Measurements from ENCODE around the gene SWSAP1. TPM values are rescaled to one million over a fixed set of nuclear protein-coding genes. Genes with fewer than 3 reads are reported as not detected.

SWSAP1 gene
- total and polyA plus RNA-seq, 5 experiments from 2014 or later = 4.3 to 5.8 (median 5.6) TPM

- Mint-ChIP-seq H3K9me3 (no peaks in the 10 kb centered on the region), H3K4me1 (peaks cover 16 to 47% (median 39%) of the 10 kb centered on the region in 4 donors), H3K27me3 (peaks cover 3 to 23% (median 10%) of the 10 kb centered on the region in 5 donors), H3K27ac (peak overlapping the region in 5 of 10 donors; percentile 22 to 87 (median 77)), H3K4me3 (peak overlapping the region; percentile 53 to 84 (median 70)), H3K36me3 (peaks cover 0 to 3% (median 0%) of the 10 kb centered on the region in 3 donors)
- POLR2A ChIA-PET = interaction anchor here (0.5 to 2.0 kb wide), 8 partner anchors 8 to 819 kb away, joined by 3 to 15 read pairs (median 3); partner anchors contain the start of gene SWSAP1
- DNase-seq (peak in 9 of 10 donors; percentile 12 to 71 (median 36)), ATAC-seq (no peak)
These were observed 8.6 kb downstream of the SWSAP1 start for GRCh38 chr19:11382898-11383705.

- no peak for ATAC-seq
- H3K9me3 Mint-ChIP-seq = no peaks in the 10 kb centered on the region
- peak overlapping the region in 1 of 10 donors; percentile 6 for H3K27ac Mint-ChIP-seq
- peaks cover 0 to 3% (median 0%) of the 10 kb centered on the region in 3 donors for H3K36me3 Mint-ChIP-seq
- POLR2A ChIA-PET = interaction anchor here (0.6 to 2.0 kb wide), 3 partner anchors 9 to 62 kb away, joined by 3 to 15 read pairs (median 4); partner anchors contain the start of gene SWSAP1
- H3K4me1 Mint-ChIP-seq = peaks cover 16 to 46% (median 37%) of the 10 kb centered on the region in 4 donors
- peak overlapping the region in 5 of 10 donors; percentile 14 to 84 (median 33) for H3K4me3 Mint-ChIP-seq
- H3K27me3 Mint-ChIP-seq = peaks cover 3 to 23% (median 10%) of the 10 kb centered on the region in 5 donors
- no peak for DNase-seq
These were observed 9.2 kb downstream of the SWSAP1 start for GRCh38 chr19:11383706-11384048.

DNA sequence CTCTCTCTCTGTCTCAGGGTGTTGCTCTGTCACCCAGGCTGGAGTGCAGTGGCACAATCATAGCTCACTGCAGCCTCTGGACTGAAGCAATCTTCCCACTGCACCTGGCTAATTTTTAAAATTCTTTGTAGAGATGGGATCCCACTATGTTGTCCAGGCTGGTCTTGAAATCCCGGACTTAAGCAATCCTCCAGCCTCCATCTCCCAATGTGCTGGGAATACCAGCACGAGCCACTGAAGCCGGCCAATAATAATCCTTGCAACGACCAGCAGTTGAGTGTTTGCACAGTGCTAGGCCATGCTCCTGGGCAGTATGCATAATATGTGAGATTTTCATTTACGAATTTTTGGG is 10.3 kb downstream of the SWSAP1 start:
- H3K9me3 Mint-ChIP-seq = no peaks in the 10 kb centered on the region
- peaks cover 3 to 23% (median 10%) of the 10 kb centered on the region in 5 donors for H3K27me3 Mint-ChIP-seq
- POLR2A ChIA-PET = no interaction called here
- DNase-seq (no peak), ATAC-seq (no peak)
- H3K27ac Mint-ChIP-seq = no peak overlapping the region
- H3K4me3 Mint-ChIP-seq = peak overlapping the region in 4 of 10 donors; percentile 26 to 84 (median 46)
- H3K4me1 Mint-ChIP-seq = peaks cover 16 to 44% (median 36%) of the 10 kb centered on the region in 4 donors
- peaks cover 0 to 3% (median 0%) of the 10 kb centered on the region in 3 donors for H3K36me3 Mint-ChIP-seq

DNA sequence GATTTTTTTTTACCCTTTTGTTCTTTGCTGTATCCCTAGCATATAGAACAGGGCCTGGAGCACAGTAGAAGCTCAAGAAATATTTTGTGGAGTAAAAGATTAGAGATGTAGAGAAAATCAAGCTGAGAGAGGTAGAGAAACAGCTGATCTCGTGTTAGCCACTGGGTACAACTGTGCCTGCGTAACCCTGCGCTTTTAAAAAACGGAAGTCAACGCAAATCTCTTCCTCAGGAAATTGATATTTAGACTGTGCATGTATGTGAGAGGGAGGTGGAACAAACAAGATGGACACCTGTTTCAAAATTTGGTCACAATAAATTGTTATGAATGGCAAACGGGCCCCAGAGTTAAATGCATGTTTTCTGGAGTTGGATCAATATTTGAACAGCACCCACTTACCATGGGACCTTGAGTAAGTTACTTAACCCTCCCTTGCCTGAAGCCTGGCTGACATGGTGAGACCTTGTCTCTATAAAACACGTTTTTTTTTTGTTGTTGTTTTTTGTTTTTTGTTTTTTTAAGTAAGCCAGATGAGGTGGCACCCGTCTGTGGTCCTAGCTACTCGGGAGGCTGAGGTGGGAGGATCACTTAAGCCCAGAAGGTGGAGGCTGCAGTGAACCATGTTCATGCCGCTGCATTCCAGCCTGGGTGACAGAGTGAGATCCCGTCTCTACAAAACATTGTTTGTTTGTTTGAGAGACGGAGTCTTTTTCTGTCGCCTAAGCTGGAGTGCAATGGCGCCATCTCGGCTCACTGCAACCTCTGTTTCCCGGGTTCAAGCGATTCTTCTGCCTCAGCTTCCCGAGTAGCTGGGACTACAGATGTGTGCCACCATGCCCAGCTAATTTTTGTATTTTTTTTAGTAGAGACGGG is 12.9 kb downstream of the SWSAP1 start:
- peak overlapping the region in 1 of 10 donors; percentile 61 for H3K27ac Mint-ChIP-seq
- peaks cover 3 to 22% (median 14%) of the 10 kb centered on the region in 4 donors for H3K4me1 Mint-ChIP-seq
- POLR2A ChIA-PET = interaction anchor here (1.6 kb wide), 1 partner anchor 10 kb away, joined by 5 read pairs; no protein-coding TSS in a partner anchor
- H3K36me3 Mint-ChIP-seq = no peaks in the 10 kb centered on the region
- DNase-seq (no peak), ATAC-seq (peak in 1 of 2 donors; percentile 72)
- no peak overlapping the region for H3K4me3 Mint-ChIP-seq
- peaks cover 1 to 11% (median 6%) of the 10 kb centered on the region in 5 donors for H3K27me3 Mint-ChIP-seq
- peaks cover 0 to 9% (median 0%) of the 10 kb centered on the region in 9 donors for H3K9me3 Mint-ChIP-seq

DNA sequence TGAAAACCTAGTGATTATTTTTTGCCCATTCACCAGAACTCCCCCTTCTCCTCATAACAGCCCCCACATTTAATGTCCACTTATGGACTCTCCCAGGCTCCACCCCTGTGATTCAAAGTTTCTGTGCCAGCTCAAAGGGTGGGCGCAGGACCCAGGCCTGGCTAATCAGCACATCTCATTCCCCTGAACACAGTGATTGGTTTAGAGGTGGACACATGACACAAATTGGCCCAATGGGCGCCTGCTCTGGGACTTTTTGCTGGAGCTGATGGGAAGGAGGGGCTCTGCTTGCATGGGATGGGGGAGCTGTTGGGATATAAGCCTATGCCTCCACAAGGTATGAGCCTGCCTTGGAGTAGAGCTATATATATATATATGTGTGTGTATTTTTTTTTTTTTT is 15.9 kb downstream of the SWSAP1 start:
- ATAC-seq (no peak), DNase-seq (no peak)
- H3K27me3 Mint-ChIP-seq = peaks cover 0 to 6% (median 3%) of the 10 kb centered on the region in 5 donors
- peaks cover 0 to 9% (median 0%) of the 10 kb centered on the region in 9 donors for H3K9me3 Mint-ChIP-seq
- no peaks in the 10 kb centered on the region for H3K36me3 Mint-ChIP-seq
- H3K4me3 Mint-ChIP-seq = no peak overlapping the region
- H3K27ac Mint-ChIP-seq = no peak overlapping the region
- POLR2A ChIA-PET = no interaction called here
- peaks cover 3 to 8% (median 6%) of the 10 kb centered on the region in 4 donors for H3K4me1 Mint-ChIP-seq

DNA sequence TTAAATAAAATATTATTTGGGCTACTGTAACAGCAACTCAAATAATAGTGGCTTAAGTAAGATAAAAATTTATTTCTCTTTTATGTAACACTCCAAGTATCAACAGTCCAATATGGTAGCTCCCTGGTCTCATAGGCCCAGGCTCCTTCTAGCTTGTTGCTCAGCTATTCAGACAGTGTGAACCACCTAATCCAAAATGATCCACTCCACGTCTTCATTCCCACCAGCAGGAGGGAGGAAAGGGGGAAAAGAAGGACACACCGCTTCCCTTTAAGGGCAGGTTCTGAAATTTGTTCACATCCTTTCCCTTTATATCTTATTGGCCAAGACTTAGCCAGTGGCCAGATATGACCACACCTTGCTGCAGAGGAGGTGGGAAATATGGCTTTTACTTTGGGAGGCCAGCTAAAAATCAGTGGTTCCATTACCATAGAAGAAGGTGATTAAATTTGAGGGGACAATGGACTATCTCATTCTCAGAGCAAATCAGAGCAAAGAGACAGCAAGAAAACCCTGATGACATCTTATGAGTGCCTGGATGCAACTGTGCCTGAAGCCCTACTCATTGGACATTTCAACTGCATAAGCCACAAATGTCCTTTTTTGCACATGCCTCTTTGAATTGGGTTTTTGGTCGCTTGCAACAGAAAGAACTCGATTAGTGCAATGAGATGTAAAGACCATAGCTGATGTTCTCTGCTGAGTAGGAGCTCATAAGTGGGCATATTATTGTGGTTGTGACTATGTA is 16.6 kb downstream of the SWSAP1 start:
- no peak for ATAC-seq
- peaks cover 0 to 10% (median 4%) of the 10 kb centered on the region in 5 donors for H3K27me3 Mint-ChIP-seq
- H3K9me3 Mint-ChIP-seq = peaks cover 0 to 9% (median 0%) of the 10 kb centered on the region in 9 donors
- no peak overlapping the region for H3K27ac Mint-ChIP-seq
- H3K36me3 Mint-ChIP-seq = no peaks in the 10 kb centered on the region
- POLR2A ChIA-PET = interaction anchor here (0.7 to 1.0 kb wide), 2 partner anchors 17 to 45 kb away, joined by 3 to 4 read pairs; partner anchors contain the start of genes CCDC159, SWSAP1 and TMEM205
- no peak overlapping the region for H3K4me3 Mint-ChIP-seq
- peaks cover 4 to 8% (median 6%) of the 10 kb centered on the region in 4 donors for H3K4me1 Mint-ChIP-seq
- DNase-seq = no peak

DNA sequence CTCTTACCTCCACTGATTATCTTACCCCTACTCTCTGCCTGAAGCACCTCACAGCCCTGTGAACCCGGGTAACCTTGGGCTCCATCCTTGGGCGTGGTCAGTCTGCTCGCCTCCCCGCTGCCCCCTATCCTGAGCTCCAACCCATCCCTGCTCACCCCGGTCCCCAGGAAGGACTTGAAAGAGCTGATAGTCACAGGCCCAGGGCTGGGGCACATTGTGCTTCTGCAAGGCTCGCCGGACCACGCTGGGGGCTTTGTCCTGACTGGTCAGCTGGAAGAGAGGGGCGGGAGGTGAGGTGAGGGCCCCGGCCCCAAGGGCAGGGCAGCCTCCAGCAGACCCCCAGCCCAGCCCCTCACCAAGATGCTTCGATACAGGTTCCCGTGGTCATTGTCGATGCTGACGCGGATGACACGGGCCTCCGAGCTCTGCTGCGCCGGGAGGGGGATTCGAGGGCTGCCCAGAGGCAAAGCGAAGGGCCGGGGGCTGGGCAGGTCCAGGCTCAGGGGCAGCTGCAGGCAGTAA is 22.7 kb downstream of the SWSAP1 start:
- H3K4me1 Mint-ChIP-seq = peaks cover 0 to 4% (median 0%) of the 10 kb centered on the region in 4 donors
- no peak overlapping the region for H3K27ac Mint-ChIP-seq
- POLR2A ChIA-PET = no interaction called here
- H3K9me3 Mint-ChIP-seq = peaks cover 0 to 3% (median 0%) of the 10 kb centered on the region in 9 donors
- DNase-seq (peak in 1 of 10 donors; percentile 59), ATAC-seq (no peak)
- H3K4me3 Mint-ChIP-seq = no peak overlapping the region
- H3K36me3 Mint-ChIP-seq = no peaks in the 10 kb centered on the region
- peaks cover 4 to 21% (median 8%) of the 10 kb centered on the region in 5 donors for H3K27me3 Mint-ChIP-seq

DNA sequence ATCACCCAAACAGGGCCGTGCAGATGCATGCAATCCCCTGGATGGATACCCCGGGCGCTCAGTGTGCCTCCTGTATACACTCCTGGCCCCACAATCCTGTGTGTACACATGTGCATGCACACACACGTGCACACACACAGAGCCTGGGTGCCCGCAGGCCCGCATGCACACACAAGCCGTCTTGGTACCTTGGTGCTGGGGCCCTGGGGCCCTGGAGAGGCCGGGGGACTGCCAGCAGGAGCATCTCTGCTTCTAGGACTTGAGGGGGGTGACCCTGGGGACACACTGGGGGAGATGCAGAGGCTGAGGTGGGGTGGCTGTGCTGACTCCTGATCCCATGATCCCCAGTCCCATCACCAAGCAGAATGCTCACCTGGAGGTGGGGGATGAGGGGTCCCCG is 25.2 kb downstream of the SWSAP1 start:
- Mint-ChIP-seq H3K27ac (no peak overlapping the region), H3K4me3 (no peak overlapping the region), H3K27me3 (peaks cover 4 to 18% (median 8%) of the 10 kb centered on the region in 5 donors), H3K9me3 (peaks cover 0 to 3% (median 0%) of the 10 kb centered on the region in 9 donors), H3K4me1 (peaks cover 0 to 4% (median 0%) of the 10 kb centered on the region in 4 donors), H3K36me3 (no peaks in the 10 kb centered on the region)
- POLR2A ChIA-PET = no interaction called here
- no peak for ATAC-seq
- no peak for DNase-seq

DNA sequence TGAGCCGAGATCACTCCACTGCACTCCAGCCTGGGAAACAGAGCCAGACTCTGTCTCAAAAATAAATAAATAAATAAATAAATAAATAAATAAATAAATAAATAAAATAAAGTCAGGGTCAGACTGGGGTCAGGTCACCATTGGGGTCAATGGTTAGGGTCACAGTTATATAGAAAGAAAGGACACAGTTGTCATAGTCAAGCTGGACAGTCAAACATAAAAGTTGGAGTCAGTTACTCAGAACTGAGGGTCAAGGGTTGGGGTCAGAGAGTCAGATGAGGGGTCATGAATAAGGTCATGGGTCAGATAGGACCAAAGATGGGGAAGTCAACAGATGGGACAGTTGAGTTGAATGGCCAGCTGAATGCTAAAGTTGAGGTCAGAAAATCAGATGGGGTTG is 26.3 kb downstream of the SWSAP1 start:
- no peak for ATAC-seq
- no peak for DNase-seq
- H3K9me3 Mint-ChIP-seq = peaks cover 0 to 3% (median 0%) of the 10 kb centered on the region in 9 donors
- POLR2A ChIA-PET = no interaction called here
- peaks cover 3 to 14% (median 4%) of the 10 kb centered on the region in 5 donors for H3K27me3 Mint-ChIP-seq
- H3K4me1 Mint-ChIP-seq = no peaks in the 10 kb centered on the region
- no peaks in the 10 kb centered on the region for H3K36me3 Mint-ChIP-seq
- H3K4me3 Mint-ChIP-seq = no peak overlapping the region
- peak overlapping the region in 1 of 10 donors; percentile 56 for H3K27ac Mint-ChIP-seq

GRCh38 chr19:11401808-11402543 is 27.5 kb downstream of the SWSAP1 start:
- H3K27me3 Mint-ChIP-seq = peaks cover 3 to 20% (median 7%) of the 10 kb centered on the region in 5 donors
- DNase-seq = no peak
- no peak for ATAC-seq
- no peak overlapping the region for H3K4me3 Mint-ChIP-seq
- POLR2A ChIA-PET = interaction anchor here (1.0 to 1.1 kb wide), 2 partner anchors 19 to 21 kb away, joined by 3 to 4 read pairs; no protein-coding TSS in a partner anchor
- peak overlapping the region in 1 of 10 donors; percentile 53 for H3K27ac Mint-ChIP-seq
- H3K9me3 Mint-ChIP-seq = no peaks in the 10 kb centered on the region
- no peaks in the 10 kb centered on the region for H3K36me3 Mint-ChIP-seq
- H3K4me1 Mint-ChIP-seq = peaks cover 0 to 2% (median 0%) of the 10 kb centered on the region in 4 donors

DNA sequence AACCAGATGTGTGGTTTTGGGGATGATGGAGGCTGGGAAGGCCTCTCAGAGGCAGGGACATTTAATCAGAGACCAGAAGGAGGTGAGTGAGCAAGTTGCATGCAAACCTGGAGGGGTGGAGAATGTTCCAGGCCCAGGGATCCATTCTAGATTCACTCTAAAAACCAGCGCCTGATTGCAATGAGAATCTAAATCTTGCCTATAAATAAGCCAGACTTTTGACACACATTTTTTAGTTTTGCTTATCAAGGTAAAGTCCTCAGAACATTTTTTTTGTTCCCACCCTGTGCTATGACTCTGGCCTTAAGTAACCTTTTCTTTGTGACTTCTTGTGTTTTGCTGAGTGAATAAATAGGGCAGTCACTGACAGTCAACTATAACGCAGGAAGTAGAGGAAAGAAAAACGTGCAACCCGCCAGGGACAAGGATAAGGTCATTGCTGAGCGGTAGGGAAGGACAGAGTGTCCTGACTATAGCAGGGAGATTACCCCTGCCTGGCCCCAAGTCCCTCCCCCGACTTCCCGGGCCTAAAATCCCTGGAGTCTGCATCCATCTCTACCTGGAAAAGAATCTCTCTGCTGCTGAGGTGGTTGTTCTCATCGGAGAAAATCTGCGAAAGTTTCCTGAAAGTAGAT is 30.2 kb downstream of the SWSAP1 start:
- POLR2A ChIA-PET = no interaction called here
- DNase-seq (no peak), ATAC-seq (no peak)
- Mint-ChIP-seq H3K9me3 (no peaks in the 10 kb centered on the region), H3K27ac (no peak overlapping the region), H3K36me3 (no peaks in the 10 kb centered on the region), H3K4me3 (no peak overlapping the region), H3K27me3 (peaks cover 3 to 33% (median 17%) of the 10 kb centered on the region in 5 donors), H3K4me1 (peaks cover 0 to 2% (median 0%) of the 10 kb centered on the region in 4 donors)

Measured in naive thymus-derived CD8-positive, alpha-beta T cell (primary cell).